ENCODE measurements around the gene ORM1.

Gene ORM1

DNA sequence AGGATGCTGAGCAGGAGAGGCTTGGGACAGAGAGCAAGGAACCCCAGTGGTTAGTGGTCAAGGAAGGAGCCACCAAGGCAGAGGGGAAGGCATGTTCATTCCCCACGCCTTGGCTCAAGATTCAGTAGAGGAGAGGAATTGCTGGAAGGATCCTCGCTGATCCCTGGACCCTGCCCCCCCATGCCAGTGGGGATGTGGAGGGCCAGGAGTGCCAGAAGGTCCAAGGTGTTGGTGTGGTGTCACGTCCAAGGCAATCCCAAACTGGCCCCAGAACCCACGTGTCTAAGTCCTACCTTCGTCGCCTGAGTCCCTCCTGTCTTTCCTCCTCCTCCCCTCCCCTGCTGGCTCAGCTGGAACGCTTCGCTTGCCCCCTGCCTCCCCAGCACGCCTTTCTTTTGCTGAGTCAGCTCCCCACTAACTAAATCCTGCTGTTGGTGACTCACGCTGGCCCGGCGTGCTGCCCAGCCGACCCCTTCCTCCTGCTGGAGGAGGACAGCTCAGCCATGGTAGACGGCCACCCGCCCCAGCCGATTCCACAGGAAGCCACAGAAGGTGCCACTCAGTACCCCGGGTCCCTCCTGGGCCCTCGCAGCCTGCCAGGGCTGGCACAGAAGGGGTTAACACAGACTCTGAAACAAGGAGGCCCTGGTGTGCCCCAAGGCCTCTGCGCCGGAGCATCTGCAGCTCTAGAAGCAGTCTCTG lies 37.6 kb upstream of the ORM1 start:
- Histone ChIP-seq H2AFZ (ENCODE audit: low read length) (no peak overlapping the region), H3K4me3 (ENCODE audit: low read depth, low read length, poor library complexity, severe bottlenecking) (no peak overlapping the region), H3K27ac (ENCODE audit: low read depth, low read length, poor library complexity, severe bottlenecking) (no peak overlapping the region), H3K4me1 (ENCODE audit: insufficient read depth, low read length, severe bottlenecking) (no peaks in the 10 kb centered on the region), H3F3A (ENCODE audit: insufficient read depth, low read length) (no peaks in the 10 kb centered on the region), H3K36me3 (ENCODE audit: insufficient read depth, low read length) (no peaks in the 10 kb centered on the region), H3K4me2 (ENCODE audit: low read length) (no peak overlapping the region), H3K27me3 (ENCODE audit: insufficient read depth, low read length) (no peaks in the 10 kb centered on the region), H4K20me1 (ENCODE audit: insufficient read depth, low read length) (no peaks in the 10 kb centered on the region), H3K9me3 (ENCODE audit: low read length) (no peaks in the 10 kb centered on the region), H3K9ac (ENCODE audit: low read length) (no peak overlapping the region), H3K79me2 (ENCODE audit: insufficient read depth, low read length) (no peaks in the 10 kb centered on the region), H3K9me2 (ENCODE audit: low read depth, low read length) (no peaks in the 10 kb centered on the region)
- no peak for TF ChIP-seq EZH2 (IDR thresholded peaks at IDR 0.05; ENCODE audit: borderline replicate concordance, low read length)
- TF ChIP-seq, protein P1, sequence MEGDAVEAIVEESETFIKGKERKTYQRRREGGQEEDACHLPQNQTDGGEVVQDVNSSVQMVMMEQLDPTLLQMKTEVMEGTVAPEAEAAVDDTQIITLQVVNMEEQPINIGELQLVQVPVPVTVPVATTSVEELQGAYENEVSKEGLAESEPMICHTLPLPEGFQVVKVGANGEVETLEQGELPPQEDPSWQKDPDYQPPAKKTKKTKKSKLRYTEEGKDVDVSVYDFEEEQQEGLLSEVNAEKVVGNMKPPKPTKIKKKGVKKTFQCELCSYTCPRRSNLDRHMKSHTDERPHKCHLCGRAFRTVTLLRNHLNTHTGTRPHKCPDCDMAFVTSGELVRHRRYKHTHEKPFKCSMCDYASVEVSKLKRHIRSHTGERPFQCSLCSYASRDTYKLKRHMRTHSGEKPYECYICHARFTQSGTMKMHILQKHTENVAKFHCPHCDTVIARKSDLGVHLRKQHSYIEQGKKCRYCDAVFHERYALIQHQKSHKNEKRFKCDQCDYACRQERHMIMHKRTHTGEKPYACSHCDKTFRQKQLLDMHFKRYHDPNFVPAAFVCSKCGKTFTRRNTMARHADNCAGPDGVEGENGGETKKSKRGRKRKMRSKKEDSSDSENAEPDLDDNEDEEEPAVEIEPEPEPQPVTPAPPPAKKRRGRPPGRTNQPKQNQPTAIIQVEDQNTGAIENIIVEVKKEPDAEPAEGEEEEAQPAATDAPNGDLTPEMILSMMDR (IDR thresholded peaks at IDR 0.05; ENCODE audit: low read length) = no peak

DNA sequence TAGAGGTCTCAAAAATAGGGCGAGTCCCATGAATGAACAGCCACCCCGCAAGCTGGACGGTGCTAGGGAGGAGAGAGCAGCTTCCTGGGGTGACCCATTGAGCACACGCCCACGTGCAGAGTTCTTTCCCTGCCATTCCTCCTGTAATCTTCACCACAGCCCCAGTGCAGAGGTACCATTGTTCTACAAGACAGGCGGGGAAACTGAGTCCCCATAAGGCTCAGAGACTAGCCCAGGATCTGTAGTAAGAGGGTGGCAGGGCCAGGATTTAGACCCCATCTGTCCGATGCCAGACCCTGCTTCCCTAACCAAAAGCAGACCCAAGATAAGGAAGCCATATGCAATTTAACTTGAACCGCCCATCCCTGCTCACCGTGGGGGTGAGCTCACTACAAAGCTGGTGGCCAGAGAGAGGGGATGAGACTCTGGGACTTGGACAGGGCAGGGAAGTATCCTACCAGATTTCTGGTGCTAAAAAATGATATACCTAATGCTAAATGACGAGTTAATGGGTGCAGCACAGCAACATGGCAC lies 36.7 kb upstream of the ORM1 start:
- H3F3A ChIP-seq (ENCODE audit: insufficient read depth, low read length) = no peaks in the 10 kb centered on the region
- no peaks in the 10 kb centered on the region for H4K20me1 ChIP-seq (ENCODE audit: insufficient read depth, low read length)
- no peak overlapping the region for H3K27ac ChIP-seq (ENCODE audit: low read depth, low read length, poor library complexity, severe bottlenecking)
- H3K79me2 ChIP-seq (ENCODE audit: insufficient read depth, low read length) = no peaks in the 10 kb centered on the region
- H3K9me3 ChIP-seq (ENCODE audit: low read length) = no peaks in the 10 kb centered on the region
- no peak overlapping the region for H2AFZ ChIP-seq (ENCODE audit: low read length)
- no peaks in the 10 kb centered on the region for H3K4me1 ChIP-seq (ENCODE audit: insufficient read depth, low read length, severe bottlenecking)
- H3K4me3 ChIP-seq (ENCODE audit: low read depth, low read length, poor library complexity, severe bottlenecking) = no peak overlapping the region
- H3K9me2 ChIP-seq (ENCODE audit: low read depth, low read length) = no peaks in the 10 kb centered on the region
- TF ChIP-seq, protein P1 (IDR thresholded peaks at IDR 0.05; ENCODE audit: low read length) = no peak
- no peak for TF ChIP-seq EZH2 (IDR thresholded peaks at IDR 0.05; ENCODE audit: borderline replicate concordance, low read length)
- H3K9ac ChIP-seq (ENCODE audit: low read length) = no peak overlapping the region
- no peaks in the 10 kb centered on the region for H3K36me3 ChIP-seq (ENCODE audit: insufficient read depth, low read length)
- no peak overlapping the region for H3K4me2 ChIP-seq (ENCODE audit: low read length)
- H3K27me3 ChIP-seq (ENCODE audit: insufficient read depth, low read length) = no peaks in the 10 kb centered on the region

- H3K79me2 ChIP-seq (ENCODE audit: insufficient read depth, low read length) = no peaks in the 10 kb centered on the region
- no peaks in the 10 kb centered on the region for H3K4me1 ChIP-seq (ENCODE audit: insufficient read depth, low read length, severe bottlenecking)
- no peaks in the 10 kb centered on the region for H4K20me1 ChIP-seq (ENCODE audit: insufficient read depth, low read length)
- TF ChIP-seq, protein P1 (IDR thresholded peaks at IDR 0.05; ENCODE audit: low read length) = no peak
- TF ChIP-seq EZH2 (IDR thresholded peaks at IDR 0.05; ENCODE audit: borderline replicate concordance, low read length) = no peak
- H3K27me3 ChIP-seq (ENCODE audit: insufficient read depth, low read length) = no peaks in the 10 kb centered on the region
- H3F3A ChIP-seq (ENCODE audit: insufficient read depth, low read length) = no peaks in the 10 kb centered on the region
- no peaks in the 10 kb centered on the region for H3K9me2 ChIP-seq (ENCODE audit: low read depth, low read length)
- H3K4me3 ChIP-seq (ENCODE audit: low read depth, low read length, poor library complexity, severe bottlenecking) = no peak overlapping the region
- no peak overlapping the region for H3K27ac ChIP-seq (ENCODE audit: low read depth, low read length, poor library complexity, severe bottlenecking)
- no peaks in the 10 kb centered on the region for H3K9me3 ChIP-seq (ENCODE audit: low read length)
- no peaks in the 10 kb centered on the region for H3K36me3 ChIP-seq (ENCODE audit: insufficient read depth, low read length)
- H3K9ac ChIP-seq (ENCODE audit: low read length) = no peak overlapping the region
- no peak overlapping the region for H2AFZ ChIP-seq (ENCODE audit: low read length)
- H3K4me2 ChIP-seq (ENCODE audit: low read length) = no peak overlapping the region
Measured at GRCh38 chr9:114287001-114287762, 35.7 kb upstream of the ORM1 start.

Measured in OCI-LY1 (cell line).